Right lobe of liver (tissue), 4 donors: ENCODE measurements around the gene FOXM1.

ENCODE experiments used
- POLR2A ChIP-seq: fragments of 450-650 bp; IDR thresholded peaks from one replicate; pipeline ENCODE4 v1.6.1; 2017; ENCODE audit warnings: antibody characterized with exemption, mild to moderate bottlenecking
- TF ChIP-seq, protein P1 (sequence below), 4 donors: fragments of 200-600 bp in 3 of 4; fragments of 450-650 bp in 1 of 4; IDR thresholded peaks; one replicate each; pipeline versions ENCODE4 v1.5.1 to v1.8.0; 2016 to 2022; ENCODE audit warnings: antibody characterized with exemption in 4 of 4, mild to moderate bottlenecking in 2 of 4
- donor health status: DM: no; HTN: no; CAD: no.
- donor health status: DM: no; HTN: no; CAD: no.
- donor health status: DM: no; HTN: yes; CAD: no.

- TF ChIP-seq, protein P1, sequence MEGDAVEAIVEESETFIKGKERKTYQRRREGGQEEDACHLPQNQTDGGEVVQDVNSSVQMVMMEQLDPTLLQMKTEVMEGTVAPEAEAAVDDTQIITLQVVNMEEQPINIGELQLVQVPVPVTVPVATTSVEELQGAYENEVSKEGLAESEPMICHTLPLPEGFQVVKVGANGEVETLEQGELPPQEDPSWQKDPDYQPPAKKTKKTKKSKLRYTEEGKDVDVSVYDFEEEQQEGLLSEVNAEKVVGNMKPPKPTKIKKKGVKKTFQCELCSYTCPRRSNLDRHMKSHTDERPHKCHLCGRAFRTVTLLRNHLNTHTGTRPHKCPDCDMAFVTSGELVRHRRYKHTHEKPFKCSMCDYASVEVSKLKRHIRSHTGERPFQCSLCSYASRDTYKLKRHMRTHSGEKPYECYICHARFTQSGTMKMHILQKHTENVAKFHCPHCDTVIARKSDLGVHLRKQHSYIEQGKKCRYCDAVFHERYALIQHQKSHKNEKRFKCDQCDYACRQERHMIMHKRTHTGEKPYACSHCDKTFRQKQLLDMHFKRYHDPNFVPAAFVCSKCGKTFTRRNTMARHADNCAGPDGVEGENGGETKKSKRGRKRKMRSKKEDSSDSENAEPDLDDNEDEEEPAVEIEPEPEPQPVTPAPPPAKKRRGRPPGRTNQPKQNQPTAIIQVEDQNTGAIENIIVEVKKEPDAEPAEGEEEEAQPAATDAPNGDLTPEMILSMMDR (IDR thresholded peaks at IDR 0.05): no peak
- TF ChIP-seq POLR2A: no peak
Measured at GRCh38 chr12:2836574-2836973, 40.4 kb downstream of the FOXM1 start.
